Measurements from ENCODE around the gene CCN6. TPM values are rescaled to one million over a fixed set of nuclear protein-coding genes. Genes with fewer than 3 reads are reported as not detected.

CCN6 gene
- total and polyA plus RNA-seq, 2 donors (not counting 1 experiment from before 2014, with no cell fraction given): not detected

GRCh38 chr6:112061605-112062004 lies 7.7 kb downstream of the CCN6 start:
- 100% methylated on average over 1 of the region's 4 CpGs for WGBS (ENCODE audit: insufficient coverage)
- no peaks in the 10 kb centered on the region for H3K79me2 ChIP-seq (ENCODE audit: control insufficient read depth, insufficient read depth, low read length)
- ChIA-PET CTCF (interaction anchor here (2.0 kb wide), 1 partner anchor 25 kb away, joined by 6 read pairs; the partner anchor contains the start of genes FAM229B and TUBE1), POLR2A (no interaction called here)
- Mint-ChIP-seq H3K4me1 (no peaks in the 10 kb centered on the region), H3K9me3 (ENCODE audit: insufficient read depth) (no peaks in the 10 kb centered on the region), H3K4me3 (no peak overlapping the region), H3K27me3 (no peaks in the 10 kb centered on the region), H3K27ac (no peak overlapping the region)
- no peak for ATAC-seq (ENCODE audit: low read depth)
- no peaks in the 10 kb centered on the region for H3K4me1 ChIP-seq (ENCODE audit: control insufficient read depth in 2 of 2, insufficient read depth in 2 of 2, low read length in 2 of 2)
- no peaks in the 10 kb centered on the region for H4K20me1 ChIP-seq (ENCODE audit: control insufficient read depth, insufficient read depth, low read length, poor library complexity, severe bottlenecking)
- H3K9me3 ChIP-seq (ENCODE audit: control extremely low read depth in 1 of 3, control insufficient read depth in 2 of 3, insufficient read depth in 1 of 3, low read length in 2 of 3): no peaks in the 10 kb centered on the region
- H2AFZ ChIP-seq (ENCODE audit: insufficient read depth, low read depth, low read length, poor library complexity, severe bottlenecking): no peak overlapping the region
- H3K4me2 ChIP-seq (replicated peaks; ENCODE audit: low read depth, low read length, poor library complexity, severe bottlenecking): no peak overlapping the region
- DNase-seq: no peak
- TF ChIP-seq CTCF (IDR thresholded peaks at IDR 0.05) (no peak), EZH2 (IDR thresholded peaks at IDR 0.05; ENCODE audit: borderline replicate concordance, insufficient read depth, low read depth, low read length, poor library complexity, severe bottlenecking) (no peak)
- peaks cover 0 to 11% (median 0%) of the 10 kb centered on the region in 4 experiments for H3K27me3 ChIP-seq (replicated peaks in 1 of 4; ENCODE audit: control extremely low read depth in 1 of 4, control insufficient read depth in 3 of 4, insufficient read depth in 4 of 4, low read length in 3 of 4)
- no peaks in the 10 kb centered on the region for H3K36me3 ChIP-seq (replicated peaks in 1 of 2; ENCODE audit: control extremely low read depth in 1 of 2, control insufficient read depth in 1 of 2, extremely low read depth in 1 of 2, insufficient read depth in 2 of 2, low read length in 1 of 2)
- no peak overlapping the region for H3K27ac ChIP-seq (ENCODE audit: low read length in 2 of 2)
- intact Hi-C loops (cut with micrococcal nuclease): no loop called here
- H3K9ac ChIP-seq (ENCODE audit: low read length): no peak overlapping the region
- H3K4me3 ChIP-seq (ENCODE audit: control extremely low read depth in 1 of 5, extremely low read depth in 1 of 5, insufficient read depth in 1 of 5, low read depth in 2 of 5, low read length in 4 of 5): no peak overlapping the region

- DNase-seq (no peak), ATAC-seq (ENCODE audit: low read depth) (no peak)
- no peaks in the 10 kb centered on the region for H3K9me3 ChIP-seq (ENCODE audit: control extremely low read depth in 1 of 3, control insufficient read depth in 2 of 3, insufficient read depth in 1 of 3, low read length in 2 of 3)
- no CpG with 5 or more reads among the region's 3 CpGs for WGBS (ENCODE audit: insufficient coverage)
- TF ChIP-seq EZH2 (IDR thresholded peaks at IDR 0.05; ENCODE audit: borderline replicate concordance, insufficient read depth, low read depth, low read length, poor library complexity, severe bottlenecking) (no peak), CTCF (IDR thresholded peaks at IDR 0.05) (no peak)
- peaks cover 0 to 8% (median 0%) of the 10 kb centered on the region in 4 experiments for H3K27me3 ChIP-seq (replicated peaks in 1 of 4; ENCODE audit: control extremely low read depth in 1 of 4, control insufficient read depth in 3 of 4, insufficient read depth in 4 of 4, low read length in 3 of 4)
- ChIA-PET POLR2A (no interaction called here), CTCF (interaction anchor here (1.0 to 2.0 kb wide), 2 partner anchors 20 to 24 kb away, joined by 3 to 6 read pairs; partner anchors contain the start of genes FAM229B and TUBE1)
- no peaks in the 10 kb centered on the region for H3K27me3 Mint-ChIP-seq
- H3K79me2 ChIP-seq (ENCODE audit: control insufficient read depth, insufficient read depth, low read length): no peaks in the 10 kb centered on the region
- no peak overlapping the region for H3K27ac Mint-ChIP-seq
- H2AFZ ChIP-seq (ENCODE audit: insufficient read depth, low read depth, low read length, poor library complexity, severe bottlenecking): no peak overlapping the region
- no peaks in the 10 kb centered on the region for H3K36me3 ChIP-seq (replicated peaks in 1 of 2; ENCODE audit: control extremely low read depth in 1 of 2, control insufficient read depth in 1 of 2, extremely low read depth in 1 of 2, insufficient read depth in 2 of 2, low read length in 1 of 2)
- intact Hi-C loops (cut with micrococcal nuclease): no loop called here
- no peak overlapping the region for H3K4me2 ChIP-seq (replicated peaks; ENCODE audit: low read depth, low read length, poor library complexity, severe bottlenecking)
- no peaks in the 10 kb centered on the region for H3K4me1 ChIP-seq (ENCODE audit: control insufficient read depth in 2 of 2, insufficient read depth in 2 of 2, low read length in 2 of 2)
- no peak overlapping the region for H3K4me3 Mint-ChIP-seq
- no peak overlapping the region for H3K27ac ChIP-seq (ENCODE audit: low read length in 2 of 2)
- H3K4me3 ChIP-seq (ENCODE audit: control extremely low read depth in 1 of 5, extremely low read depth in 1 of 5, insufficient read depth in 1 of 5, low read depth in 2 of 5, low read length in 4 of 5): no peak overlapping the region
- H3K9me3 Mint-ChIP-seq (ENCODE audit: insufficient read depth): no peaks in the 10 kb centered on the region
- no peaks in the 10 kb centered on the region for H3K4me1 Mint-ChIP-seq
- no peaks in the 10 kb centered on the region for H4K20me1 ChIP-seq (ENCODE audit: control insufficient read depth, insufficient read depth, low read length, poor library complexity, severe bottlenecking)
- H3K9ac ChIP-seq (ENCODE audit: low read length): no peak overlapping the region
Observed at GRCh38 chr6:112062966-112063365, 9.1 kb downstream of the CCN6 start.
